HepG2 (cell line): ENCODE data around the gene LRRC3B. TPM values are rescaled to one million over a fixed set of nuclear protein-coding genes. Genes with fewer than 3 reads are reported as not detected.

Experiments used
- ATAC-seq: fragments of 200-7000 bp; cut with Tn5 transposase; 3 replicates; pipeline ENCODE4 v1.9.1; 2020; ENCODE audit warnings: mild to moderate bottlenecking, moderate library complexity
- BruUV-seq: library from RNA; stranded (reverse); fragments of 400-500 nt; replicated peaks from 2 replicates; lab custom pipeline; 2021; lab: Mats Ljungman, UMichigan
- CTCF ChIA-PET: fragments of 300-600 bp; formaldehyde crosslinking; extraction: SDS; loops from one replicate; lab custom pipeline; 2021; ENCODE audit warnings: low total read pairs, inconsistent platforms, low intra/inter-chr PET ratio; lab: Yijun Ruan, JAX
- POLR2A ChIA-PET: fragments of 350-600 bp; sonication (Branson Sonifier 250); formaldehyde crosslinking; loops from one replicate; lab custom pipeline; 2020; ENCODE audit warnings: antibody characterized with exemption, inconsistent platforms; lab: Yijun Ruan, JAX
- DNase-seq: peaks from one replicate; pipeline ENCODE4 v3.0.0-alpha.2; 2015; ENCODE audit warnings: low spot score
- FAIRE-seq: peaks from 3 replicates; lab custom pipeline; 2011; peaks lifted over from hg19 to GRCh38; lab: Jason Lieb, UNC
- H2AFZ ChIP-seq: one replicate; pipeline ENCODE4 v1.6.1; 2011; ENCODE audit warnings: low read length, inconsistent platforms
- H3K27ac ChIP-seq: fragments of 300-600 bp; 3 replicates; pipeline ENCODE4 v1.8.0; 2011; ENCODE audit warnings: mixed run types, mild to moderate bottlenecking, mixed read lengths, low read length, inconsistent platforms; ENCODE audit not compliant: insufficient read depth; ENCODE audit errors: extremely low read length
- H3K27me3 ChIP-seq, 2 experiments: fragments of 200-600 bp in 1 of 2; 2 replicates in 1 of 2; 3 replicates in 1 of 2; pipeline versions ENCODE4 v1.6.0 to v1.8.0; 2011; ENCODE audit warnings: low read length in 2 of 2, mild to moderate bottlenecking in 2 of 2, moderate library complexity in 2 of 2, inconsistent platforms in 1 of 2; ENCODE audit not compliant: insufficient read depth in 2 of 2, control insufficient read depth in 1 of 2
- H3K36me3 ChIP-seq, 2 experiments: fragments of 200-600 bp in 1 of 2; replicated peaks in 1 of 2; 2 replicates in 1 of 2; 3 replicates in 1 of 2; pipeline versions ENCODE4 v1.5.1 to v1.8.0; 2011; ENCODE audit warnings: low read length in 2 of 2, inconsistent platforms in 1 of 2; ENCODE audit not compliant: insufficient read depth in 2 of 2, control insufficient read depth in 1 of 2
- H3K4me1 ChIP-seq: 2 replicates; pipeline ENCODE4 v1.5.1; 2012; ENCODE audit warnings: low read length, inconsistent platforms; ENCODE audit not compliant: insufficient read depth
- H3K4me2 ChIP-seq: 2 replicates; pipeline ENCODE4 v1.6.0; 2011; ENCODE audit warnings: low read depth, low read length, inconsistent platforms
- H3K4me3 ChIP-seq, 3 experiments: fragments of 200-600 bp in 1 of 3; sonication (generic), shearing (Covaris generic) in 1 of 3; replicated peaks in 1 of 3; 2 replicates each; pipeline ENCODE4 v1.5.1; 2011 to 2016; ENCODE audit warnings: low read length in 3 of 3, inconsistent platforms in 2 of 3, low read depth in 2 of 3, mild to moderate bottlenecking in 2 of 3, control low read depth in 1 of 3, mixed read lengths in 1 of 3; ENCODE audit not compliant: insufficient read depth in 1 of 3
- H3K79me2 ChIP-seq: one replicate; pipeline ENCODE4 v1.6.1; 2011; ENCODE audit warnings: low read length, inconsistent platforms; ENCODE audit not compliant: insufficient read depth
- H3K9ac ChIP-seq: 2 replicates; pipeline ENCODE4 v1.6.0; 2011; ENCODE audit warnings: mild to moderate bottlenecking, low read depth, low read length, inconsistent platforms; ENCODE audit not compliant: insufficient read depth
- H3K9me3 ChIP-seq: 2 replicates; pipeline ENCODE4 v1.5.1; 2012; ENCODE audit warnings: mild to moderate bottlenecking, low read length
- H4K20me1 ChIP-seq: 2 replicates; pipeline ENCODE4 v1.6.0; 2011; ENCODE audit warnings: inconsistent platforms, mild to moderate bottlenecking, low read length, moderate library complexity; ENCODE audit not compliant: insufficient read depth
- CBX2 ChIP-seq, 2 experiments: fragments of 200-600 bp in 1 of 2; sonication (generic); formaldehyde crosslinking in 1 of 2; IDR thresholded peaks; 2 replicates each; pipeline versions ENCODE4 v1.7.0 to v1.8.1; 2018 to 2022; ENCODE audit warnings: low read depth in 2 of 2, low read length in 1 of 2, mild to moderate bottlenecking in 1 of 2, missing genetic modification reagents in 1 of 2
- GATAD1 ChIP-seq: IDR thresholded peaks from 2 replicates; pipeline ENCODE4 v1.6.1; 2016; ENCODE audit warnings: missing genetic modification reagents, missing compliant biosample characterization
- HBP1 ChIP-seq: IDR thresholded peaks from 2 replicates; pipeline ENCODE4 v1.6.1; 2016; ENCODE audit warnings: low read depth, control low read depth
- HNRNPK ChIP-seq: fragments of 200-400 bp; formaldehyde crosslinking; IDR thresholded peaks from 2 replicates; pipeline ENCODE4 v1.6.1; 2018; ENCODE audit warnings: low read length, low read depth, moderate library complexity, mild to moderate bottlenecking; ENCODE audit not compliant: poor library complexity, severe bottlenecking
- HOXA5 ChIP-seq: sonication (generic); formaldehyde crosslinking; IDR thresholded peaks from 2 replicates; pipeline ENCODE4 v1.4.0; 2020; ENCODE audit warnings: missing genetic modification reagents
- KDM1A ChIP-seq: IDR thresholded peaks from 2 replicates; pipeline ENCODE4 v1.6.1; 2016; ENCODE audit warnings: missing compliant biosample characterization
- KMT2A ChIP-seq: sonication (generic); formaldehyde crosslinking; IDR thresholded peaks from 2 replicates; pipeline ENCODE4 v1.4.0; 2020; ENCODE audit warnings: missing genetic modification reagents
- MAFK ChIP-seq, 2 experiments: IDR thresholded peaks in 1 of 2; conservative IDR thresholded peaks in 1 of 2; 2 replicates each; pipeline ENCODE4 v1.6.1; 2011; ENCODE audit warnings: improper control_type of control experiment in 2 of 2, low read length in 2 of 2
- NFYB ChIP-seq: sonication (generic); formaldehyde crosslinking; IDR thresholded peaks from 2 replicates; pipeline ENCODE4 v1.4.0; 2020; ENCODE audit warnings: missing genetic modification reagents
- PLRG1 ChIP-seq: fragments of 450-650 bp; conservative IDR thresholded peaks from 2 replicates; pipeline ENCODE4 v1.6.1; 2016
- ZNF101 ChIP-seq: sonication (generic); formaldehyde crosslinking; IDR thresholded peaks from 2 replicates; pipeline ENCODE4 v1.4.0; 2020; ENCODE audit warnings: mild to moderate bottlenecking, low read depth, missing genetic modification reagents, borderline replicate concordance
- ZNF766 ChIP-seq: sonication (generic); formaldehyde crosslinking; IDR thresholded peaks from 2 replicates; pipeline ENCODE4 v1.5.0; 2020; ENCODE audit warnings: missing genetic modification reagents, borderline replicate concordance
- WGBS: methylation state at CpG from one replicate; pipeline ENCODE4 v1.1.6; 2017; ENCODE audit warnings: low lambda C conversion rate; 5-methylcytosine and 5-hydroxymethylcytosine counted together
- in situ Hi-C: cut with HindIII; loops from 2 replicates; pipeline ENCODE4 v1.10.0; 2017; ENCODE audit warnings: low pct_unique_long_range_greater_than_20kb; ENCODE audit not compliant: extremely low pct_ligation_motif_present
- intact Hi-C: fragments of 100-400 bp; cut with micrococcal nuclease; formaldehyde crosslinking; loops from one replicate; pipeline ENCODE4 v1.10.0; 2022; ENCODE audit not compliant: unreplicated experiment
- polyA plus RNA-seq, 8 experiments: library from polyadenylated mRNA; depleted of rRNA in 3 of 8; stranded (reverse) in 7 of 8; unstranded in 1 of 8; fragments of >200 nt; fragmentation: Illumina TruSeq in 4 of 8; extraction: Trizol in 4 of 8; gene quantifications; 2 replicates each; pipeline versions ENCODE4 v1.2.1 to v1.2.3, GENCODE V29; 2011 to 2016; ENCODE audit warnings: low read depth in 4 of 8, missing spikeins in 1 of 8, mixed read lengths in 1 of 8; ENCODE audit not compliant: insufficient read depth in 1 of 8
- total RNA-seq, 5 experiments: library from RNA; depleted of rRNA; stranded (reverse); fragments of >200 nt; fragmentation: Illumina TruSeq; extraction: Trizol; gene quantifications; 2 replicates each; pipeline ENCODE4 v1.2.3, GENCODE V29; 2016; ENCODE audit warnings: low read depth in 1 of 5
- TF ChIP-seq, protein P1 (sequence below): sonication (generic); formaldehyde crosslinking; IDR thresholded peaks from 2 replicates; pipeline ENCODE4 v1.8.0; 2022; ENCODE audit warnings: missing genetic modification reagents, mild to moderate bottlenecking, inconsistent platforms, borderline replicate concordance

The LRRC3B gene
- total and polyA plus RNA-seq, 2 of the 13 experiments (the other 11 are each of a cell fraction or from before 2014, with no cell fraction given) = not detected

DNA sequence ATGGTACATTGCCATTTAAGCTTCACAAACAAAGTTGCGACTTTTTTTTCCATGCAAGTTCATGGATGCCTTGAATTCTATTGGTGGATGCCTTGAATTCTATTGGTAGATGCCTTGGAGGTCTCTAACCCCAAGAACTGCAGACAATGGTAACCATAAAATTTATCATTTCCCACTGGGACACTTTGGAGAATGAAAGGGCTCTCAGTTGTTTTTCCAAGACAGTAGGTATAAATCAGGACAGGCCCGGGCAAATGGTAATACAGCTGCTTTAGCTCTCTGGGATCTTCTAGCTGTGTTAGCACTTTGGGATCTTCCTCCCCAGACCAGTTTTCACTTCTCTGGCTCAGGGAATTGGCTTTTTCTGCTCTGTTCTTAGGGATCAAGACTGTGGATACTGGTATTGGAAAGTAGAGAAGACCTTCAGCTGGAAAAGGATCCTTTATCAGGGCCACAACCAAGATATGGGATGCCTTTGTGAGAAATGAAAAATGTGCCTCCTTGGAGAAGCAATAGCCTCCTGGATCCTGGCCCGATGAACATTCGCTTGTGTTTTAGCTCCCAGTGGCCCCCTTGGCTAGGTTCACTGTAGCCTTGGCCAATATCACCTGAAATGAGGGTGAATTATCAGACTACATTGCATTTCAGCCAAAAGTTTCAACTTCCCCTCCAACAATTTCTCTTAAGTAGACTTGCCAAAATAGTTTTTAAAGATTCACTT lies 8.3 kb downstream of the LRRC3B start:
- FAIRE-seq = no peak
- no peak for ATAC-seq
- no peak for TF ChIP-seq HBP1
- no peak for TF ChIP-seq CBX2 (IDR thresholded peaks at IDR 0.05; ENCODE audit: low read depth, low read length)
- TF ChIP-seq CBX2 (CRISPR knock-in tag; IDR thresholded peaks at IDR 0.05; ENCODE audit: low read depth) = no peak
- no peak for TF ChIP-seq HNRNPK
- TF ChIP-seq GATAD1 = no peak
- no peak for TF ChIP-seq ZNF101 (CRISPR knock-in tag)
- TF ChIP-seq ZNF766 (CRISPR knock-in tag) = no peak
- no peak for TF ChIP-seq PLRG1
- no peak for TF ChIP-seq MAFK (conservative IDR thresholded peaks at IDR 0.05 in 1 of 2, IDR thresholded peaks at IDR 0.05 in 1 of 2; ENCODE audit: low read length in 2 of 2)
- no peak for TF ChIP-seq KMT2A (CRISPR knock-in tag)
- no peak for TF ChIP-seq HOXA5
- no peak for TF ChIP-seq KDM1A
- TF ChIP-seq, protein P1, sequence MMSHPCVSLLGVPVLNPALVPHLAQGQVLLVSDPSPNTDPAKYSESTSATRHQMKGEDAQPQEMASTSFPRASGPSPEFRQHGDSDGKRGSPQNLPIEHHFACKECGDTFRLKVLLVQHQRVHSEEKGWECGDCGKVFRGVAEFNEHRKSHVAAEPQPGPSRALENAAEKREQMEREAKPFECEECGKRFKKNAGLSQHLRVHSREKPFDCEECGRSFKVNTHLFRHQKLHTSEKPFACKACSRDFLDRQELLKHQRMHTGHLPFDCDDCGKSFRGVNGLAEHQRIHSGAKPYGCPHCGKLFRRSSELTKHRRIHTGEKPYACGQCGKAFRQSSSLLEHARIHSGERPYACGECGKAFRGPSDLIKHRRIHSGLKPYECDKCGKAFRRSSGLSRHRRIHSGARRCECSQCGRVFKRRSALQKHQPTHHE (CRISPR knock-in tag) = no peak
- TF ChIP-seq NFYB = no peak

More for the DNA sequence above, 8.3 kb downstream of the LRRC3B start:
- no peaks in the 10 kb centered on the region for H3K27me3 ChIP-seq
- no peak overlapping the region for H2AFZ ChIP-seq
- CTCF ChIA-PET = no interaction called here
- no TSS peak for BruUV-seq
- no peaks in the 10 kb centered on the region for H4K20me1 ChIP-seq
- no peak overlapping the region for H3K4me3 ChIP-seq
- no peaks in the 10 kb centered on the region for H3K9me3 ChIP-seq
- POLR2A ChIA-PET = no interaction called here
- H3K36me3 ChIP-seq = no peaks in the 10 kb centered on the region
- in situ Hi-C loops (no loop called here), intact Hi-C loops (no loop called here)
- WGBS = 2% methylated on average over 4 of the region's 4 CpGs
- H3K27ac ChIP-seq = no peak overlapping the region
- no peak overlapping the region for H3K9ac ChIP-seq
- no peak for DNase-seq
- H3K4me1 ChIP-seq = no peaks in the 10 kb centered on the region
- H3K79me2 ChIP-seq = no peaks in the 10 kb centered on the region
- no peak overlapping the region for H3K4me2 ChIP-seq
